ENCODE data around the gene AGAP6. TPM values are rescaled to one million over a fixed set of nuclear protein-coding genes. Genes with fewer than 3 reads are reported as not detected.
"Not testable (repeated sequence)": the region's sequence is repeated elsewhere in the genome, so short reads cannot be mapped to it uniquely, and the experiment has no call there.

AGAP6 gene
- polyA plus RNA-seq, 1 donor (not counting 4 experiments of a cell fraction or from before 2014, with no cell fraction given), result 9.9 TPM

- H3K27ac ChIP-seq (ENCODE audit: control insufficient read depth, insufficient read depth, low read length); H3K4me3 ChIP-seq (ENCODE audit: control insufficient read depth in 2 of 3, extremely low read depth in 1 of 3, insufficient read depth in 2 of 3, low read depth in 1 of 3, low read length in 3 of 3); H3K9me1 ChIP-seq (ENCODE audit: control insufficient read depth, extremely low read depth, insufficient read depth, low read length); H3K36me3 ChIP-seq (ENCODE audit: control insufficient read depth in 2 of 2, extremely low read depth in 1 of 2, insufficient read depth in 2 of 2, low read length in 2 of 2); DNase-seq (ENCODE audit: low read depth, low spot score); H3K4me1 ChIP-seq (ENCODE audit: control insufficient read depth, extremely low read depth, insufficient read depth, low read length); H3K4me2 ChIP-seq (ENCODE audit: control insufficient read depth, extremely low read depth, insufficient read depth, low read depth, low read length); H2AFZ ChIP-seq (ENCODE audit: control insufficient read depth, low read length); H3K9ac ChIP-seq (ENCODE audit: control insufficient read depth, extremely low read depth, insufficient read depth, low read length); H3K9me3 ChIP-seq (ENCODE audit: control insufficient read depth, low read depth, low read length); dilution Hi-C loops (cut with MboI; ENCODE audit: extremely low pct_ligation_motif_present, low sequenced_read_pairs); H4K20me1 ChIP-seq (ENCODE audit: control insufficient read depth, extremely low read depth, insufficient read depth, low read length); FAIRE-seq; H3K27me3 ChIP-seq (ENCODE audit: control insufficient read depth, extremely low read depth, insufficient read depth, low read length); H3K79me2 ChIP-seq (ENCODE audit: control insufficient read depth, insufficient read depth, low read length): not testable (repeated sequence)
Measured at GRCh38 chr10:50047594-50047993, 59.4 kb downstream of the AGAP6 start.

GRCh38 chr10:50051995-50052660 lies 63.9 kb downstream of the AGAP6 start:
- H3K79me2 ChIP-seq (ENCODE audit: control insufficient read depth, insufficient read depth, low read length); H3K36me3 ChIP-seq (ENCODE audit: control insufficient read depth in 2 of 2, extremely low read depth in 1 of 2, insufficient read depth in 2 of 2, low read length in 2 of 2); H3K9me3 ChIP-seq (ENCODE audit: control insufficient read depth, low read depth, low read length); dilution Hi-C loops (cut with MboI; ENCODE audit: extremely low pct_ligation_motif_present, low sequenced_read_pairs); FAIRE-seq; DNase-seq (ENCODE audit: low read depth, low spot score); H3K4me3 ChIP-seq (ENCODE audit: control insufficient read depth in 2 of 3, extremely low read depth in 1 of 3, insufficient read depth in 2 of 3, low read depth in 1 of 3, low read length in 3 of 3); H4K20me1 ChIP-seq (ENCODE audit: control insufficient read depth, extremely low read depth, insufficient read depth, low read length); H3K9me1 ChIP-seq (ENCODE audit: control insufficient read depth, extremely low read depth, insufficient read depth, low read length); H3K27ac ChIP-seq (ENCODE audit: control insufficient read depth, insufficient read depth, low read length); H3K27me3 ChIP-seq (ENCODE audit: control insufficient read depth, extremely low read depth, insufficient read depth, low read length); H3K9ac ChIP-seq (ENCODE audit: control insufficient read depth, extremely low read depth, insufficient read depth, low read length); H3K4me2 ChIP-seq (ENCODE audit: control insufficient read depth, extremely low read depth, insufficient read depth, low read depth, low read length); H2AFZ ChIP-seq (ENCODE audit: control insufficient read depth, low read length); H3K4me1 ChIP-seq (ENCODE audit: control insufficient read depth, extremely low read depth, insufficient read depth, low read length): not testable (repeated sequence)

- H2AFZ ChIP-seq (ENCODE audit: control insufficient read depth, low read length); H3K9me3 ChIP-seq (ENCODE audit: control insufficient read depth, low read depth, low read length); DNase-seq (ENCODE audit: low read depth, low spot score); H3K36me3 ChIP-seq (ENCODE audit: control insufficient read depth in 2 of 2, extremely low read depth in 1 of 2, insufficient read depth in 2 of 2, low read length in 2 of 2); H3K27ac ChIP-seq (ENCODE audit: control insufficient read depth, insufficient read depth, low read length); H3K4me1 ChIP-seq (ENCODE audit: control insufficient read depth, extremely low read depth, insufficient read depth, low read length); H3K9me1 ChIP-seq (ENCODE audit: control insufficient read depth, extremely low read depth, insufficient read depth, low read length); H4K20me1 ChIP-seq (ENCODE audit: control insufficient read depth, extremely low read depth, insufficient read depth, low read length); H3K4me2 ChIP-seq (ENCODE audit: control insufficient read depth, extremely low read depth, insufficient read depth, low read depth, low read length); H3K79me2 ChIP-seq (ENCODE audit: control insufficient read depth, insufficient read depth, low read length); H3K4me3 ChIP-seq (ENCODE audit: control insufficient read depth in 2 of 3, extremely low read depth in 1 of 3, insufficient read depth in 2 of 3, low read depth in 1 of 3, low read length in 3 of 3); H3K27me3 ChIP-seq (ENCODE audit: control insufficient read depth, extremely low read depth, insufficient read depth, low read length); dilution Hi-C loops (cut with MboI; ENCODE audit: extremely low pct_ligation_motif_present, low sequenced_read_pairs); FAIRE-seq; H3K9ac ChIP-seq (ENCODE audit: control insufficient read depth, extremely low read depth, insufficient read depth, low read length): not testable (repeated sequence)
Measured at GRCh38 chr10:50052778-50053376, 64.7 kb downstream of the AGAP6 start.

- H4K20me1 ChIP-seq (ENCODE audit: control insufficient read depth, extremely low read depth, insufficient read depth, low read length); H3K4me3 ChIP-seq (ENCODE audit: control insufficient read depth in 2 of 3, extremely low read depth in 1 of 3, insufficient read depth in 2 of 3, low read depth in 1 of 3, low read length in 3 of 3); H3K79me2 ChIP-seq (ENCODE audit: control insufficient read depth, insufficient read depth, low read length); H3K9me1 ChIP-seq (ENCODE audit: control insufficient read depth, extremely low read depth, insufficient read depth, low read length); DNase-seq (ENCODE audit: low read depth, low spot score); H3K27ac ChIP-seq (ENCODE audit: control insufficient read depth, insufficient read depth, low read length); H3K4me1 ChIP-seq (ENCODE audit: control insufficient read depth, extremely low read depth, insufficient read depth, low read length); FAIRE-seq; H3K9me3 ChIP-seq (ENCODE audit: control insufficient read depth, low read depth, low read length); H3K4me2 ChIP-seq (ENCODE audit: control insufficient read depth, extremely low read depth, insufficient read depth, low read depth, low read length); H3K36me3 ChIP-seq (ENCODE audit: control insufficient read depth in 2 of 2, extremely low read depth in 1 of 2, insufficient read depth in 2 of 2, low read length in 2 of 2); H3K9ac ChIP-seq (ENCODE audit: control insufficient read depth, extremely low read depth, insufficient read depth, low read length); H2AFZ ChIP-seq (ENCODE audit: control insufficient read depth, low read length); dilution Hi-C loops (cut with MboI; ENCODE audit: extremely low pct_ligation_motif_present, low sequenced_read_pairs); H3K27me3 ChIP-seq (ENCODE audit: control insufficient read depth, extremely low read depth, insufficient read depth, low read length): not testable (repeated sequence)
Measured at GRCh38 chr10:50055494-50056292, 67.5 kb downstream of the AGAP6 start.
